Ovary (tissue), 9 donors: ENCODE data around the gene FAM163B. TPM values are rescaled to one million over a fixed set of nuclear protein-coding genes. Genes with fewer than 3 reads are reported as not detected.
A peak's percentile ranks its signal among the peaks of the same experiment; 100 is the strongest.

Source experiments
- DNase-seq, 5 donors: peaks; one replicate each; pipeline ENCODE4 v3.0.0-alpha.2; 2019 to 2020
- H3K27ac ChIP-seq, 2 donors: fragments of 200-600 bp; one replicate each; pipeline versions ENCODE4 v1.5.1 to v1.8.0; 2019 to 2022
- H3K27me3 ChIP-seq: fragments of 200-600 bp; one replicate; pipeline ENCODE4 v1.8.0; 2022
- H3K36me3 ChIP-seq: fragments of 200-600 bp; sonication (generic); one replicate; pipeline ENCODE4 v1.5.1; 2019
- H3K4me1 ChIP-seq: one replicate; pipeline ENCODE4 v1.8.1; 2013; ENCODE audit warnings: mild to moderate bottlenecking, moderate library complexity; ENCODE audit not compliant: insufficient read depth
- H3K4me3 ChIP-seq: fragments of 200-600 bp; sonication (generic); one replicate; pipeline ENCODE4 v1.5.1; 2017
- H3K9me3 ChIP-seq, 2 donors: fragments of 200-600 bp in 1 of 2; sonication (generic) in 1 of 2; one replicate each; pipeline versions ENCODE4 v1.5.1 to v1.8.1; 2013 to 2019; ENCODE audit warnings: mild to moderate bottlenecking in 1 of 2, moderate library complexity in 1 of 2
- CTCF ChIP-seq, 3 donors: fragments of 450-650 bp in 2 of 3; fragments of 200-600 bp in 1 of 3; IDR thresholded peaks; one replicate each; pipeline versions ENCODE4 v1.5.1 to v1.8.0; 2016 to 2022; ENCODE audit warnings: antibody characterized with exemption in 3 of 3, mild to moderate bottlenecking in 1 of 3
- EP300 ChIP-seq: sonication (generic); formaldehyde crosslinking; IDR thresholded peaks from one replicate; pipeline ENCODE4 v1.6.1; 2017; ENCODE audit warnings: antibody characterized with exemption
- POLR2A ChIP-seq: fragments of 450-650 bp; IDR thresholded peaks from one replicate; pipeline ENCODE4 v1.6.1; 2017; ENCODE audit warnings: antibody characterized with exemption, mild to moderate bottlenecking, moderate library complexity
- WGBS, 3 donors: extraction: QIAGEN DNeasy Blood & Tissue Kit in 1 of 3; methylation state at CpG; one replicate each; pipeline versions ENCODE4 v1.1.5 to v1.1.7; 2013 to 2017; 5-methylcytosine and 5-hydroxymethylcytosine counted together
- intact Hi-C, 4 donors: fragments of 100-400 bp; cut with DNase I; formaldehyde crosslinking; loops; one replicate each; pipeline versions ENCODE4 v1.11.0 to v1.15.1; 2022 to 2023
- polyA plus RNA-seq, 2 donors: library from polyadenylated mRNA; stranded (reverse); fragments of 200-250 nt in 1 of 2; fragments of 350-450 nt in 1 of 2; fragmentation: Illumina TruSeq in 1 of 2; extraction: RNeasy Lipid Tissue Mini Kit (QIAGEN cat#74804) in 1 of 2; gene quantifications; one replicate each; pipeline ENCODE4 v1.2.3, GENCODE V29; 2013 to 2014
- total RNA-seq, 7 donors: library from RNA; depleted of rRNA in 2 of 7; stranded (reverse); fragments of >200 nt in 2 of 7; fragmentation: NEBNext Ultra II Directional in 3 of 7; extraction: Animal tissue kit (Norgen Biotek cat#: 25700) in 3 of 7; gene quantifications; one replicate each; pipeline versions ENCODE4 v1.1.0 to v1.2.4, GENCODE V29; 2016 to 2023
- donor health status: DM: no; HTN: no; CAD: no; lungs with moderate emphysema.
- donor health status: DM: no; HTN: no; CAD: no.
- donor health status: Bipolar disorder and iron deficiency.
- donor health status: DM: yes; HTN: yes; CAD: no.
- donor health status: DM: no; HTN: no; CAD: no.
- donor health status: DM: yes; HTN: yes; CAD: no.

FAM163B gene
- total and polyA plus RNA-seq, 9 donors, result 0.21 to 0.30 TPM; not detected in 7

GRCh38 chr9:133534346-133535291 is 74.6 kb downstream of the FAM163B start, which contains the start of gene ADAMTSL2:
Gene ADAMTSL2 (plus strand): TSS chr9:133534704. CDS start chr9:133536713, 2,009 bp downstream.
- Histone ChIP-seq H3K4me1 (peaks cover 16% of the 10 kb centered on the region), H3K9me3 (no peaks in the 10 kb centered on the region), H3K4me3 (peak within 1 kb of the TSS; percentile 25), H3K36me3 (no peaks in the 10 kb centered on the region), H3K27me3 (no peaks in the 10 kb centered on the region), H3K27ac (peak within 1 kb of the TSS in 1 of 2 donors; percentile 46)
- DNase-seq, result peak; percentile 85 to 91 (median 90)
- WGBS, 3 donors, result 1 to 4% (median 1%) methylated on average over 50 to 67 of the region's 70 CpGs
- intact Hi-C loops, result loop anchor here in 1 of 4 donors (5.0 kb wide), 1 partner anchor 193 kb away; no protein-coding TSS in a partner anchor
- TF ChIP-seq POLR2A (no peak), CTCF (IDR thresholded peaks at IDR 0.05) (no peak), EP300 (no peak)

GRCh38 chr9:133533857-133534256 is 75.3 kb downstream of the FAM163B start:
- no peaks in the 10 kb centered on the region for H3K9me3 ChIP-seq
- H3K4me3 ChIP-seq, result peak overlapping the region; percentile 25
- H3K36me3 ChIP-seq, result no peaks in the 10 kb centered on the region
- WGBS, 3 donors, result 24 to 47% (median 45%) methylated on average over 9 of the region's 9 CpGs
- H3K27ac ChIP-seq, result peak overlapping the region in 1 of 2 donors; percentile 46
- H3K27me3 ChIP-seq, result no peaks in the 10 kb centered on the region
- no peak for DNase-seq
- peaks cover 15% of the 10 kb centered on the region for H3K4me1 ChIP-seq
- intact Hi-C loops, result loop anchor here in 1 of 4 donors (5.0 kb wide), 1 partner anchor 193 kb away; no protein-coding TSS in a partner anchor
- TF ChIP-seq CTCF (IDR thresholded peaks at IDR 0.05) (no peak), EP300 (no peak), POLR2A (no peak)

GRCh38 chr9:133532937-133533668 is 76.1 kb downstream of the FAM163B start:
- no peaks in the 10 kb centered on the region for H3K9me3 ChIP-seq
- TF ChIP-seq CTCF (IDR thresholded peaks at IDR 0.05), result no peak
- no peak for TF ChIP-seq POLR2A
- H3K4me3 ChIP-seq, result no peak overlapping the region
- 83 to 87% (median 84%) methylated on average over 16 to 20 of the region's 20 CpGs for WGBS, 3 donors
- H3K4me1 ChIP-seq, result peaks cover 18% of the 10 kb centered on the region
- H3K27ac ChIP-seq, result no peak overlapping the region
- intact Hi-C loops, result loop anchor here in 1 of 4 donors (5.0 kb wide), 1 partner anchor 194 kb away; no protein-coding TSS in a partner anchor
- H3K27me3 ChIP-seq, result no peaks in the 10 kb centered on the region
- no peaks in the 10 kb centered on the region for H3K36me3 ChIP-seq
- DNase-seq, result peak in 1 of 5 donors; percentile 72

- no peaks in the 10 kb centered on the region for H3K27me3 ChIP-seq
- no peaks in the 10 kb centered on the region for H3K9me3 ChIP-seq
- 79 to 89% (median 81%) methylated on average over 8 to 9 of the region's 9 CpGs for WGBS, 3 donors
- H3K27ac ChIP-seq, result no peak overlapping the region
- H3K4me3 ChIP-seq, result no peak overlapping the region
- H3K4me1 ChIP-seq, result peaks cover 31% of the 10 kb centered on the region
- intact Hi-C loops, result loop anchor here in 1 of 4 donors (5.0 kb wide), 1 partner anchor 196 kb away; no protein-coding TSS in a partner anchor
- DNase-seq, result no peak
- H3K36me3 ChIP-seq, result no peaks in the 10 kb centered on the region
- TF ChIP-seq CTCF (IDR thresholded peaks at IDR 0.05) (no peak), POLR2A (no peak), EP300 (no peak)
These were observed 77.9 kb downstream of the FAM163B start for GRCh38 chr9:133531293-133531692.
